Glomerular visceral epithelial cell (primary cell): ENCODE results near the gene HPGD.
"Not testable (repeated sequence)": the region's sequence is repeated elsewhere in the genome, so short reads cannot be mapped to it uniquely, and the experiment has no call there.

Experiments used
- DNase-seq: peaks from one replicate; pipeline ENCODE4 v3.0.0-alpha.2; 2016; ENCODE audit errors: extremely low spot score

The HPGD gene

DNA sequence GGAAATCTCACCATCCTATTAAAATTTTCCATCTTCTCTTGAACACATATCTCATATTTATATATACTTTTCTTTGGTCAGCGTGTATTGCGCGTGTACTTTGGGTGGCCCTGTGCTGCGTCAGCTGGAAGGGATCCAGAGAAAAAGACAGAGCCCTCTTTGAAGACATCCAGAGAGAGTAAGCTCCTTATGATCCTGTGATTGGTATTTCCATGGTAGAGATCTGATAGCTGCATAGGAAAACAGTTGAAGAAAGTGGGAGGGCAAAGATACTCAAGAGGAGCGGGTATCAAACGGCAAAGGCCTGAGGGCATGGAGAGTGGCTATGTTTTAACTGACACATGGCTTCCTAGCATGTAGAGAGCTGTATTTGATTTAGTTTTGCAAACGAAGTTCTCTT is 4.4 kb upstream of the HPGD start:
- no peak for DNase-seq

GRCh38 chr4:174524242-174524641 is 2.0 kb upstream of the HPGD start:
- DNase-seq, result no peak

GRCh38 chr4:174523025-174523693 is 871 bp upstream of the HPGD start:
- DNase-seq, result peak; percentile 4

- peak; percentile 24 for DNase-seq
These were observed 497 bp downstream of the HPGD start for GRCh38 chr4:174521800-174522182.

DNA sequence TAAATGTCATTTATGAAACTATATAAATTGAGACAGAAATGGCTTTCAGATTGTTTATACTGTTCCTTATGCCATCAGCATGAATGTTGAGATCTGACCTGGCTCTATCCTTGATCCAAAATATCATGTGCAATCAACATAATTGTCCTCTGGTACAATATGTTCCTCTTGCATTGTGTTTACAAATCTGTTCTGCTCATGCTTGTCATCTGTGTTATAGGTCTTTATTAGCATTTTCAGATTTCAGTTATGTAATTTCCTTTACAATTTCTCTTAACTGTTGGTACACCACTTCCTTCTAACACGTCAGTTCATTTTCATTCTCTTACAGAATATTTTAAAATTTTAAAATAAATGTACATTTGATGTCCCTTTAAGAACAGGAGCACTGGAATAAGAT is 1.6 kb downstream of the HPGD start:
- DNase-seq, result no peak

GRCh38 chr4:174517502-174518445 is 4.5 kb downstream of the HPGD start:
- no peak for DNase-seq

- no peak for DNase-seq
These were observed 5.5 kb downstream of the HPGD start for GRCh38 chr4:174516794-174517193.

DNA sequence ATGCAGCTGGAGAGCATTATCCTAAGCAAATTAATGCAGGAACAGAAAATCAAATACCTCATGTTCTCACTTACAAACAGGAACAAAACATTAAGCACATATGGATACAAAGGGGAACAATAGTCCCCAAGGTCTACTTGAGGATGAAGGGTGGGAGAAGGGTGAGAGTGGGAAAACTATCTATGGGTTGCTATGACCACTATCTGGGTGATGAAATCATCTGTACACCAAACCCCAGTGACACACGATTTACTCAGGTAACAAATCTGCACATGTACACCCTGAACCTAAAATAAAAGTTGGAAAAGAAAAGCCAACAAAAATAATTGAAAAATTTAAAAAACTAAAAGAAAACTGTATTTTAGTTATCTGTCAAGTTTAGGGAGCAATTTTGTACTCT is 5.9 kb downstream of the HPGD start:
- DNase-seq, result no peak

DNA sequence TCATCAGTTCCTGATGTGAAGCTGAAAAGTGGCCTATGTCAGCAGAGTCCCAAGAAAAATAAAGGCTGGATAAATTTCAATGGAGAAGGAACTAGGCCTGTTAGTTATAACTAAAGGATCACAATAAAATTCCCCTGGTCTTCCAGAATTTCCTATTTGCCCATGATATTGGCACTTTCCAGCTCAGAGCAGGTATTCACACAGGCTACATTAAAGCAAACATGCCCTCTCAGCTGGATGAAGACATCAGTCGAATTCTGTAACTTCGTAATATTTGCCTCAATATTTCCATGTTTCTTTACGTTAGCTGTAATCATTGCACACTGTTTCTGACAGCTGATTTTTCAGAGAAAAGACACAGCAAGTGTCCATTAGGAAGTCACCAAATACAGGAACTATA is 9.5 kb downstream of the HPGD start:
- no peak for DNase-seq

- DNase-seq, result no peak
These were observed 16.4 kb downstream of the HPGD start for GRCh38 chr4:174505892-174506291.

DNA sequence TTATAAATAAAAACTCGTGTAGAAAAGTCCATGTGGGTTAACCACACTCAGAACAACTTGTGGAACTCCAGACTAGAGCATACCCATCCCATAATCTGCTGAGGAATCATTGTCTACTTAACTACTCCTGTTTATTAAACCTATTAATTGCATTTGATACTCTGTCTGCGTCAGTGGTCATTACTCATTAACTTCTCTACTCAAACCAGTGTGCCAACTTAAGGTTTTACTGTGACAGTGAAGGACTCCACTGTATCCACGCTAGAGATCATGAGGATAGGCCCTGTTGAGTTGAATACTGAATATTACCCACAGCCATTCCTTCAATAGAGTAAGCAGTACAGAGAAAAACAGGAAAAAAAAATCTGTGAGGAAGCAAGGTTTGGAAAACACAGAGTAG is 17.3 kb downstream of the HPGD start:
- no peak for DNase-seq

DNA sequence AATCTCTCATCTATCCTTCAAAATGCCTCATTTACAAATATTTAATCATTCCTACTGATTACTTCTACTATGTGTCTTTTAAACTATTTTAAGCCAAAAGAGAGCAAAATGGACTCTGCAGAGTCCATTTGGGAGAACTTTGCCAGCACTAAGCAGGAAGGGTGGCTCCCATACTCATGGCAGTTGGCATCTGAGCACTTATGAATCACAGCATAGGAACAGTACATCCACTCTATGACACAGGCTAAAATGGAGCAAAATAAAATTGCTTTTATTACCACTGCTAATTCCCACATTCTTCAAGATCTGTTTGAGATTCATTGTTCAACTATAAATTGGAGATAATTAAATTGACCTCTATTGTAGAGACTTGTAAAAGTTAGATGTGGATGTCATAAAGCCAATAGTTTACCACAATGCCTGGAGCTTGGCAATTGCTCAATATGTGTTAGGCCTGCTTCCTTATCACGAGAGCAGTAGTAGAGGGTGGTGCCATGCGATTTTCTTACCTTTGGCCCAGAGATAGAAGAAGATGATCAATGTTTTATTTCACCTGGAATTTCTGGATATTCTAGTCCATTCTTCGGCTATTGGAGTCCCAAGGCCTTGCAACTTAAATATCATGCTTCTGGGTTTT is 19.1 kb downstream of the HPGD start:
- no peak for DNase-seq

DNA sequence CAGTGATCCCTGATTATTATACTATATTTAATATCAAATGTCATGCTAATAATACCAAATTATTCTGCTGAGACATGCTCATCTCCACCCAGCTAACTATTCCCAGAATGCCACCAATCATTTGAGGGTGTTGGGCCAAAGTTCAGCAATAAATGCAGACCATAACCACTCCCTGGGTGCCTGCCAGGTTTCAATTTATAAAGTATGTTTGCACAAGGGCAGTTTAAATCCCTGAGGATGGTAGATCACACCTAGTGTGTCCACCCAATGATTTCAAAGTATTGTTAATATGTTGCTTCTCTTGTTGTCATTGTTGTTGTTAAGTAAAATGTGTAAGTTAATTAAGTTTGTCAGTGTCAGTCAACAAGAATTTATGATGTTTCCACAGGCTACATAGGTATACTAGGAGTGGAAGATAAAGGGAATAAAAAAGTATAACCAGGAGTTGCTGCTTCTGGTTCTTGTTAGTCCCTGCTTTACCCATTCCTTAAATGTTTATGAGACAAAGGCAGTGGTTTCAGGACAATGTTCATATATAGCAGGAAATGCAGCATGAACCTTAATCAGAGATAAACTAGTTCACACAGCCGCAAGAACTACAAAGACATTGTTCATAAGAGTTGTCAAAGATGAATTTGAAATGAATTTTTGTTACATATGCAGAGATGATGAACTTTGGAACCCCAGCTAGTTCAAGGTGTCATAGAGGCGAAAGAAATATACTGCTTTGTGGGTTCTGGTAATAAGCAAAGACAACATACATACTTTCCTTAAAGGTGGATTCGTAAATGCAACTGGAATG is 25.5 kb downstream of the HPGD start:
- DNase-seq, result no peak

DNA sequence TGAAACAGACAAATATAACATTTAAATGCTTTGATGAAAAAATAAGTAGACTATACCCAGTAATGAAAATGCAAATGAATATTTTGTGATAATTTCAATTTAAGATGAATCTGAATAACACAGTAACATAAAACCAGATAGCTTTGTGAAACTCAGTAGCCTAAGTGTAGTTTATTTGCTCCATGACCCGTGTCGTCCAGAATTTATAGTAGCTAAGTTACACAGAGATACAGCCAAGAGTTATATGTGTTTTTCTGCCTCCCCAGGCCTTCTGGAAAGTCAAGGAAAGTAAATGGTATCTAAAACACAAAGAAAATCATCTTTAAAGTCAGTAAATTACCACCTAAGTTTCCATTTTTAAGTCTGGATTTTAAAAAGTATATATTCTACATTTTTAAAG is 26.7 kb downstream of the HPGD start:
- no peak for DNase-seq

DNA sequence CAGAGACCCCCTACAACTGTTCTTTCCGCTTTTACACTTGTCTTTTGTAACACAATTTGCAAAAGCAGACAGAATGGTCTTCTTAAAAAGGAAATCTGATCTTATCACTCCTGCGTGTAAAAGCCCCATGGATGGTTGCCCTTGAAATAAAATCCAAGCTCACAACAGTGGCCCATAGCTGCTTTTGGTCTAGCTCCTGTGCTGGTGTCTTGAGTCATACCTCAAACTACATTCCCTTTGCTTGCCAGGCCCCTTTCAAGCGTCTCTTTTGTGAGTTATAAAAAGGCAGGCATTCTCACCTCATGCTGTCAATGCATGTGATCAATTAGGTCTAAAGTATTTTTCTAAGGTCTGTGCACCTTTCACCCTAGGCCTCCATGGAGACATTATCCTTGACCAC is 27.6 kb downstream of the HPGD start:
- DNase-seq, result no peak

GRCh38 chr4:174494146-174494545 is 28.1 kb downstream of the HPGD start:
- DNase-seq, result no peak

- DNase-seq, result peak; percentile 30
These were observed 31.8 kb downstream of the HPGD start for GRCh38 chr4:174490451-174490961.

DNA sequence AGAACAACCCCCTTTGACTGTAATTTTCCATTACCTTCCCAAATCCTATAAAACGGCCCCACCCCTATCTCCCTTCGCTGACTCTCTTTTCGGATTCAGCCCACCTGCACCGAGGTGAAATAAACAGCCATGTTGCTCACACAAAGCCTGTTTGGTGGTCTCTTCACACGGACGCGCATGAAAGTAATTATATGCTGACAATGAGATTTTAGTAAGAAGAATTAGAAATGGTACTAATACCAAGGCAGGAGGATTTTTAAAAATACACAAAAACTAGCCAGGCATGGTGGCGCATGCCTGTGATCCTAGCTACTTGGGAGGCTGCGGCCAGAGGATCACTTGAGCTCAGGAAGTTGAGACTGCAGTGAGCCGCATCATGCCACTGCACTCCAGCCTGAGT is 33.9 kb downstream of the HPGD start:
- DNase-seq, result not testable (repeated sequence)

- no peak for DNase-seq
These were observed 37.3 kb downstream of the HPGD start for GRCh38 chr4:174485025-174485424.

DNA sequence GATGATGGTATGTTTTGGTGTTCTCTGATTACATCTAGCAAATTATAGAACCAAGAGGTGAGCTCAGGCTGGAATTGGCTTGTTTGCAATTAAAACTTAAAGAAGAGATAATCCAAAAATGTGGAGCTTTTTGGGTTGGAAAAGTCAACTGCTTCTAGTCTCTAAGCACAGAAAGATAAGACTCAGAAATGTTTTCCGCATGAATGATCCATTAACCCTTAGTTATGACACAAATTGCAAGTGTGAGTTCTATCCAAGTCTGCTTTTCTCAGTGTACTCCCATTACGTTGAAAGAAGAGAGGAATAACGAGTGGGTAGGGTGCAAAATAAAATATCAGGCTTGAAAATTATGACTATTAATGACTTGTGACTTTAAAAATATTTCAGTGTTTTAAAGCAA is 38.5 kb downstream of the HPGD start:
- DNase-seq, result peak; percentile 17

- no peak for DNase-seq
These were observed 43.1 kb downstream of the HPGD start for GRCh38 chr4:174479140-174479539.

- DNase-seq, result no peak
These were observed 46.8 kb downstream of the HPGD start for GRCh38 chr4:174475528-174475927.
